IMR-90 (cell line): Measurements from ENCODE around the gene KIF21A. TPM values are rescaled to one million over a fixed set of nuclear protein-coding genes. Genes with fewer than 3 reads are reported as not detected.

ENCODE experiments used
- ATAC-seq: fragments of 200-7000 bp; cut with Tn5 transposase; 2 replicates; pipeline ENCODE4 v1.9.1; 2020; ENCODE audit warnings: low read depth, mild to moderate bottlenecking, moderate library complexity
- BruUV-seq: library from RNA; stranded (reverse); fragments of 400-500 nt; replicated peaks from 2 replicates; lab custom pipeline; 2021; lab: Mats Ljungman, UMichigan
- CTCF ChIA-PET: fragments of 300-600 bp; formaldehyde crosslinking; extraction: SDS; loops from one replicate; lab custom pipeline; 2021; ENCODE audit warnings: antibody characterized with exemption; lab: Yijun Ruan, JAX
- POLR2A ChIA-PET: fragments of 300-600 bp; sonication (Branson Sonifier 250); formaldehyde crosslinking; loops from one replicate; lab custom pipeline; 2022; ENCODE audit warnings: antibody characterized with exemption; ENCODE audit not compliant: unreplicated experiment; lab: Charles Lee
- DNase-seq: peaks from one replicate; pipeline ENCODE4 v3.0.0; 2013
- H2AFZ ChIP-seq: replicated peaks from 2 replicates; pipeline ENCODE3; 2013; ENCODE audit warnings: low read length, mild to moderate bottlenecking; ENCODE audit not compliant: poor library complexity
- H2AK5ac ChIP-seq: 2 replicates; pipeline ENCODE4 v1.6.1; 2013; ENCODE audit warnings: low read depth, low read length, inconsistent platforms
- H2AK9ac ChIP-seq: replicated peaks from 2 replicates; pipeline ENCODE3; 2013; ENCODE audit warnings: mild to moderate bottlenecking, low read depth, low read length, moderate library complexity; ENCODE audit not compliant: poor library complexity
- H2BK120ac ChIP-seq: 2 replicates; pipeline ENCODE4 v1.6.1; 2013; ENCODE audit warnings: low read depth, low read length, inconsistent platforms
- H2BK15ac ChIP-seq: 3 replicates; pipeline ENCODE4 v1.6.1; 2013; ENCODE audit warnings: low read depth, low read length, inconsistent platforms
- H2BK20ac ChIP-seq: 2 replicates; pipeline ENCODE4 v1.6.1; 2013; ENCODE audit warnings: low read depth, mild to moderate bottlenecking, inconsistent platforms, low read length, moderate library complexity
- H2BK5ac ChIP-seq: 2 replicates; pipeline ENCODE4 v1.6.1; 2013; ENCODE audit warnings: mild to moderate bottlenecking, low read depth, low read length, inconsistent platforms; ENCODE audit not compliant: poor library complexity, severe bottlenecking
- H3K14ac ChIP-seq: replicated peaks from 2 replicates; pipeline ENCODE4 v1.6.1; 2013; ENCODE audit warnings: low read depth, low read length, inconsistent platforms
- H3K18ac ChIP-seq: 2 replicates; pipeline ENCODE4 v1.6.1; 2013; ENCODE audit warnings: low read depth, low read length, control low read depth
- H3K23ac ChIP-seq: 2 replicates; pipeline ENCODE4 v1.6.1; 2013; ENCODE audit warnings: low read depth, low read length, inconsistent platforms
- H3K27ac ChIP-seq: 2 replicates; pipeline ENCODE4 v1.5.1; 2013; ENCODE audit warnings: mild to moderate bottlenecking, control low read depth, low read length; ENCODE audit not compliant: insufficient read depth
- H3K27me3 ChIP-seq: 2 replicates; pipeline ENCODE4 v1.6.1; 2013; ENCODE audit warnings: low read length; ENCODE audit not compliant: control insufficient read depth, insufficient read depth
- H3K36me3 ChIP-seq: 2 replicates; pipeline ENCODE4 v1.6.1; 2013; ENCODE audit warnings: low read length, mixed read lengths; ENCODE audit not compliant: control insufficient read depth, insufficient read depth
- H3K4ac ChIP-seq: 2 replicates; pipeline ENCODE4 v1.6.1; 2013; ENCODE audit warnings: low read depth, low read length, inconsistent platforms
- H3K4me1 ChIP-seq: 2 replicates; pipeline ENCODE4 v1.6.1; 2013; ENCODE audit warnings: low read length, mixed read lengths; ENCODE audit not compliant: control insufficient read depth, insufficient read depth
- H3K4me2 ChIP-seq: 2 replicates; pipeline ENCODE4 v1.6.1; 2013; ENCODE audit warnings: low read depth, mild to moderate bottlenecking, control low read depth, low read length, moderate library complexity
- H3K4me3 ChIP-seq: 2 replicates; pipeline ENCODE4 v1.5.1; 2013; ENCODE audit warnings: low read depth, mild to moderate bottlenecking, control low read depth, low read length, moderate library complexity; ENCODE audit not compliant: insufficient read depth
- H3K56ac ChIP-seq: 2 replicates; pipeline ENCODE4 v1.6.1; 2013; ENCODE audit warnings: low read length, inconsistent platforms; ENCODE audit not compliant: insufficient read depth; ENCODE audit errors: extremely low read depth
- H3K79me1 ChIP-seq, 2 experiments: 2 replicates each; pipeline ENCODE4 v1.6.1; 2013; ENCODE audit warnings: low read length in 2 of 2, inconsistent platforms in 1 of 2, low read depth in 1 of 2
- H3K9ac ChIP-seq: 2 replicates; pipeline ENCODE4 v1.6.1; 2013; ENCODE audit warnings: low read depth, low read length, control low read depth
- H3K9me1 ChIP-seq: 2 replicates; pipeline ENCODE4 v1.6.1; 2013; ENCODE audit warnings: low read length, inconsistent platforms; ENCODE audit not compliant: insufficient read depth
- H3K9me3 ChIP-seq: 2 replicates; pipeline ENCODE4 v1.6.1; 2013; ENCODE audit warnings: low read length; ENCODE audit not compliant: control insufficient read depth, insufficient read depth
- H4K20me1 ChIP-seq: 2 replicates; pipeline ENCODE4 v1.6.1; 2013; ENCODE audit warnings: low read length, inconsistent platforms; ENCODE audit not compliant: insufficient read depth
- H4K5ac ChIP-seq: 2 replicates; pipeline ENCODE4 v1.6.1; 2013; ENCODE audit warnings: mild to moderate bottlenecking, low read depth, low read length, control low read depth
- H4K8ac ChIP-seq, 2 experiments: 2 replicates each; pipeline ENCODE4 v1.6.1; 2013; ENCODE audit warnings: low read depth in 2 of 2, low read length in 2 of 2, control low read depth in 1 of 2, inconsistent platforms in 1 of 2
- H4K91ac ChIP-seq: 2 replicates; pipeline ENCODE4 v1.6.1; 2013; ENCODE audit warnings: low read depth, low read length, inconsistent platforms; ENCODE audit not compliant: insufficient read depth
- CEBPB ChIP-seq: IDR thresholded peaks from 2 replicates; pipeline ENCODE4 v1.6.1; 2012; ENCODE audit warnings: low read depth, low read length, improper control_type of control experiment
- CHD1 ChIP-seq: IDR thresholded peaks from 2 replicates; pipeline ENCODE4 v1.6.1; 2012; ENCODE audit warnings: low read depth, low read length, improper control_type of control experiment
- FOS ChIP-seq: fragments of 150-350 bp; IDR thresholded peaks from 2 replicates; pipeline ENCODE4 v1.6.1; 2016; ENCODE audit warnings: low read depth, low read length
- MAZ ChIP-seq: IDR thresholded peaks from 2 replicates; pipeline ENCODE4 v1.6.1; 2012; ENCODE audit warnings: low read depth, mild to moderate bottlenecking, low read length, improper control_type of control experiment, moderate library complexity, borderline replicate concordance
- RAD21 ChIP-seq: IDR thresholded peaks from 2 replicates; pipeline ENCODE4 v1.6.1; 2012; ENCODE audit warnings: low read length, improper control_type of control experiment
- RCOR1 ChIP-seq: IDR thresholded peaks from 2 replicates; pipeline ENCODE4 v1.6.1; 2012; ENCODE audit warnings: mild to moderate bottlenecking, low read length, improper control_type of control experiment; ENCODE audit not compliant: insufficient replicate concordance
- SMC3 ChIP-seq: fragments of 150-350 bp; IDR thresholded peaks from 2 replicates; pipeline ENCODE4 v1.6.1; 2016; ENCODE audit warnings: low read depth, mild to moderate bottlenecking, antibody characterized with exemption, low read length, moderate library complexity
- WGBS, 2 experiments: methylation state at CpG; one replicate each; pipeline versions ENCODE4 v1.1.5 to v1.1.7; 2013; ENCODE audit warnings: missing lambda C conversion rate in 2 of 2; ENCODE audit not compliant: insufficient read length in 1 of 2; ENCODE audit errors: extremely low coverage in 2 of 2; 5-methylcytosine and 5-hydroxymethylcytosine counted together
- dilution Hi-C: fragments of 300-500 bp; cut with HindIII; formaldehyde crosslinking; loops from one replicate; pipeline ENCODE4 v1.14.3; 2018; ENCODE audit warnings: low sequenced_read_pairs; ENCODE audit not compliant: unreplicated experiment
- in situ Hi-C: fragments of 300-500 bp; cut with MboI; formaldehyde crosslinking; loops from 3 replicates; pipeline ENCODE4 v1.14.3; 2019; ENCODE audit warnings: low sequenced_read_pairs, inconsistent platforms, mixed read lengths
- intact Hi-C: fragments of 100-400 bp; cut with micrococcal nuclease; formaldehyde crosslinking; loops from 2 replicates; pipeline ENCODE4 v1.10.0; 2022
- polyA plus RNA-seq, 3 experiments: library from polyadenylated mRNA; depleted of rRNA; stranded (reverse); fragments of >200 nt; gene quantifications; 2 replicates each; pipeline ENCODE4 v1.2.3, GENCODE V29; 2012; ENCODE audit warnings: low replicate concordance in 1 of 3
- total RNA-seq: library from RNA; depleted of rRNA; stranded (reverse); fragments of >200 nt; gene quantifications from 2 replicates; pipeline ENCODE4 v1.2.3, GENCODE V29; 2012
- TF ChIP-seq, protein P1 (sequence below): fragments of 150-350 bp; IDR thresholded peaks from 2 replicates; pipeline ENCODE4 v1.6.1; 2016; ENCODE audit warnings: low read depth, mild to moderate bottlenecking, low read length, moderate library complexity, borderline replicate concordance

KIF21A gene
- total and polyA plus RNA-seq, 2 of the 4 experiments (the other 2 are of a cell fraction): 0.38 to 1.1 TPM

DNA sequence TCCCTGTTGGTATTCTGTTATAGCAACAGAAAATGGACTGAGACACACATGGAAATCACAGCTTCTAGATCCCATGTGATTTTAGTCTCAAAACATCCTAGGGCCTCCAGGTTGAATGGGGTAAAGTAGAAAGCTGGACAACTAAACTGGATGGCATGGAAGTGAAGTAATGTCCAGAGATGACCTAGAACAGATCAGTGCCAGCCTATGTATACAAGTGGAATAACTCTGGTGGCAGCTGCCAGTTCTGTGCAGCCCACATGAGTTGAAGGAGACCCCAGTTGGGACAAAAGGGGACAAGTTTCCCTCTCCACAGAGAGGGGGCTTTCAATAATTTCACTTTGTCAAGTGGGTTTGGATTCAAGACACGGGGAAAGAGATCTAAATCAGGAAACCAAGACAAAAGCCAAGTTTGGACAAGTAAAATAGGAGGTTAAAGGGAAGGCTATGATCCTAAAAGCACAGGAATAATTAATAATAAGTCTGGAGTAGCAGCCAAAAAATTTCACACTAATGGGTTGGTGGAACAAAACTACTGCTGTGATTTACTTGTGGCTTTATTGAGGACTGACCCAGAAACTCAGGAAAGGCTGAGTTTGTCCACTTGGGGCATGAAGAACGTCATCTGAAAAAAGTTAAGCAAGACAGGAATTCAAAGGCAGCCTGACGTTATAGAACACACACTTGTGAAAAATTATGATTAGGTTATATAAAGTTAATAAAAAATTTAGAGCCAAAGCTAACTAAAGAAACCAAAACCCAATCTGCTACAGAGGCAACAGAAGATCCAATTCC is 11.7 kb downstream of the KIF21A start:
- Histone ChIP-seq H2BK120ac (no peak overlapping the region), H2AK9ac (no peak overlapping the region), H2AK5ac (no peak overlapping the region), H3K18ac (no peak overlapping the region), H4K8ac (no peak overlapping the region), H2BK15ac (no peak overlapping the region), H3K9ac (no peak overlapping the region), H3K4me1 (no peaks in the 10 kb centered on the region), H3K14ac (no peak overlapping the region), H3K23ac (no peak overlapping the region), H4K91ac (no peak overlapping the region), H4K20me1 (no peaks in the 10 kb centered on the region), H3K27me3 (no peaks in the 10 kb centered on the region), H2AFZ (no peak overlapping the region), H3K4me2 (no peak overlapping the region), H3K56ac (no peak overlapping the region), H2BK20ac (no peak overlapping the region), H2BK5ac (no peak overlapping the region), H3K4me3 (no peak overlapping the region), H3K9me1 (no peaks in the 10 kb centered on the region), H3K9me3 (no peaks in the 10 kb centered on the region), H4K5ac (no peak overlapping the region), H3K27ac (no peak overlapping the region), H3K4ac (no peak overlapping the region), H3K36me3 (no peaks in the 10 kb centered on the region), H3K79me1 (no peaks in the 10 kb centered on the region)
- ChIA-PET POLR2A (no interaction called here), CTCF (no interaction called here)
- in situ Hi-C loops (no loop called here), dilution Hi-C loops (no loop called here), intact Hi-C loops (no loop called here)
- 17% methylated on average over 1 of the region's 3 CpGs; no CpG with 5 or more reads in 1 of the 2 experiments for WGBS, 2 experiments
- DNase-seq (no peak), ATAC-seq (no peak)
- TF ChIP-seq MAZ (no peak), CEBPB (no peak), CHD1 (no peak), RAD21 (no peak), SMC3 (no peak), FOS (no peak), RCOR1 (no peak)
- TF ChIP-seq, protein P1, sequence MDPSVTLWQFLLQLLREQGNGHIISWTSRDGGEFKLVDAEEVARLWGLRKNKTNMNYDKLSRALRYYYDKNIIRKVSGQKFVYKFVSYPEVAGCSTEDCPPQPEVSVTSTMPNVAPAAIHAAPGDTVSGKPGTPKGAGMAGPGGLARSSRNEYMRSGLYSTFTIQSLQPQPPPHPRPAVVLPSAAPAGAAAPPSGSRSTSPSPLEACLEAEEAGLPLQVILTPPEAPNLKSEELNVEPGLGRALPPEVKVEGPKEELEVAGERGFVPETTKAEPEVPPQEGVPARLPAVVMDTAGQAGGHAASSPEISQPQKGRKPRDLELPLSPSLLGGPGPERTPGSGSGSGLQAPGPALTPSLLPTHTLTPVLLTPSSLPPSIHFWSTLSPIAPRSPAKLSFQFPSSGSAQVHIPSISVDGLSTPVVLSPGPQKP: no peak
- BruUV-seq: no TSS peak
